ENCODE data around the gene STX5. TPM values are rescaled to one million over a fixed set of nuclear protein-coding genes. Genes with fewer than 3 reads are reported as not detected.

STX5 gene
- total and polyA plus RNA-seq, 2 donors from 2014 or later: 39.6 to 44.6 TPM

- Histone ChIP-seq H3K9me3 (ENCODE audit: control insufficient read depth in 2 of 3, insufficient read depth in 1 of 3, low read length in 3 of 3) (no peaks in the 10 kb centered on the region), H3K4me1 (ENCODE audit: control insufficient read depth in 2 of 3, insufficient read depth in 2 of 3, low read depth in 1 of 3, low read length in 3 of 3) (peaks cover 0 to 8% (median 8%) of the 10 kb centered on the region in 3 donors), H3K27me3 (ENCODE audit: control insufficient read depth, insufficient read depth, low read length) (no peaks in the 10 kb centered on the region), H3K4me3 (ENCODE audit: low read length in 3 of 3) (no peak overlapping the region), H3K9ac (ENCODE audit: low read length in 3 of 3) (no peak overlapping the region), H3K27ac (ENCODE audit: low read depth in 2 of 2, low read length in 2 of 2) (no peak overlapping the region), H3K36me3 (ENCODE audit: control insufficient read depth in 2 of 3, insufficient read depth in 3 of 3, low read length in 3 of 3) (peaks cover 17 to 77% (median 58%) of the 10 kb centered on the region in 3 donors)
- intact Hi-C loops (cut with DNase I): no loop called here
- TF ChIP-seq, protein P1, sequence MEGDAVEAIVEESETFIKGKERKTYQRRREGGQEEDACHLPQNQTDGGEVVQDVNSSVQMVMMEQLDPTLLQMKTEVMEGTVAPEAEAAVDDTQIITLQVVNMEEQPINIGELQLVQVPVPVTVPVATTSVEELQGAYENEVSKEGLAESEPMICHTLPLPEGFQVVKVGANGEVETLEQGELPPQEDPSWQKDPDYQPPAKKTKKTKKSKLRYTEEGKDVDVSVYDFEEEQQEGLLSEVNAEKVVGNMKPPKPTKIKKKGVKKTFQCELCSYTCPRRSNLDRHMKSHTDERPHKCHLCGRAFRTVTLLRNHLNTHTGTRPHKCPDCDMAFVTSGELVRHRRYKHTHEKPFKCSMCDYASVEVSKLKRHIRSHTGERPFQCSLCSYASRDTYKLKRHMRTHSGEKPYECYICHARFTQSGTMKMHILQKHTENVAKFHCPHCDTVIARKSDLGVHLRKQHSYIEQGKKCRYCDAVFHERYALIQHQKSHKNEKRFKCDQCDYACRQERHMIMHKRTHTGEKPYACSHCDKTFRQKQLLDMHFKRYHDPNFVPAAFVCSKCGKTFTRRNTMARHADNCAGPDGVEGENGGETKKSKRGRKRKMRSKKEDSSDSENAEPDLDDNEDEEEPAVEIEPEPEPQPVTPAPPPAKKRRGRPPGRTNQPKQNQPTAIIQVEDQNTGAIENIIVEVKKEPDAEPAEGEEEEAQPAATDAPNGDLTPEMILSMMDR (IDR thresholded peaks at IDR 0.05; ENCODE audit: borderline replicate concordance, extremely low read depth, insufficient read depth): no peak
- FAIRE-seq (no peak), DNase-seq (peak in 1 of 5 donors; percentile 70)
Measured at GRCh38 chr11:62799486-62799885, 32.4 kb downstream of the STX5 start.

DNA sequence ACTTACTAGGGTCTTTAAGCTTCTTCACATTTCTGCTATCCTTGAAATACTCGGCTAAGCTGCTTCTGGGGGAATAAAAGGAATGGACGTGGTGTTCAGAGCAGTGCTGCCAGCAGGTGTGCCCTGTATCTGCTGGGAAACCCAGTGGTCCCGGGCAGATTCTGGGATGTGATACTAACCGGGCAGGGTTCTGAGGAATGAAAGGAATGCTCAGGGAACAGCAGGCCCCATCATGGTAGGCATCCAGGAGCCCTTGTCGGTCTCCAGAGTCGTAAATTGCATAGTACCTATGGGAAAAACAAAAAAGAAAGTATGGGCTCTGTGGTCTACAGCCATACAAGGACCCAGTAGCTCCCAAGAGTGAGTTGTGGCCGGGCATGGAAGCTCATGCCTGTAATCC, 35.6 kb downstream of the STX5 start:
- Histone ChIP-seq H3K9ac (ENCODE audit: low read length in 3 of 3) (no peak overlapping the region), H3K27ac (ENCODE audit: low read depth in 2 of 2, low read length in 2 of 2) (no peak overlapping the region), H3K36me3 (ENCODE audit: control insufficient read depth in 2 of 3, insufficient read depth in 3 of 3, low read length in 3 of 3) (peaks cover 12 to 74% (median 47%) of the 10 kb centered on the region in 3 donors), H3K9me3 (ENCODE audit: control insufficient read depth in 2 of 3, insufficient read depth in 1 of 3, low read length in 3 of 3) (no peaks in the 10 kb centered on the region), H3K4me1 (ENCODE audit: control insufficient read depth in 2 of 3, insufficient read depth in 2 of 3, low read depth in 1 of 3, low read length in 3 of 3) (peaks cover 0 to 8% (median 5%) of the 10 kb centered on the region in 3 donors), H3K4me3 (ENCODE audit: low read length in 3 of 3) (no peak overlapping the region), H3K27me3 (ENCODE audit: control insufficient read depth, insufficient read depth, low read length) (no peaks in the 10 kb centered on the region)
- DNase-seq: no peak
- TF ChIP-seq, protein P1 (IDR thresholded peaks at IDR 0.05; ENCODE audit: borderline replicate concordance, extremely low read depth, insufficient read depth): no peak
- no peak for FAIRE-seq
- intact Hi-C loops (cut with DNase I): no loop called here

GRCh38 chr11:62794201-62794775, 37.6 kb downstream of the STX5 start:
- DNase-seq (peak in 1 of 5 donors; percentile 25), FAIRE-seq (no peak)
- intact Hi-C loops (cut with DNase I): no loop called here
- H3K4me1 ChIP-seq (ENCODE audit: control insufficient read depth in 2 of 3, insufficient read depth in 2 of 3, low read depth in 1 of 3, low read length in 3 of 3): peaks cover 0 to 10% (median 8%) of the 10 kb centered on the region in 3 donors
- H3K9ac ChIP-seq (ENCODE audit: low read length in 3 of 3): no peak overlapping the region
- TF ChIP-seq, protein P1 (IDR thresholded peaks at IDR 0.05; ENCODE audit: borderline replicate concordance, extremely low read depth, insufficient read depth): no peak
- no peaks in the 10 kb centered on the region for H3K27me3 ChIP-seq (ENCODE audit: control insufficient read depth, insufficient read depth, low read length)
- H3K4me3 ChIP-seq (ENCODE audit: low read length in 3 of 3): no peak overlapping the region
- peaks cover 8 to 60% (median 37%) of the 10 kb centered on the region in 3 donors for H3K36me3 ChIP-seq (ENCODE audit: control insufficient read depth in 2 of 3, insufficient read depth in 3 of 3, low read length in 3 of 3)
- no peak overlapping the region for H3K27ac ChIP-seq (ENCODE audit: low read depth in 2 of 2, low read length in 2 of 2)
- H3K9me3 ChIP-seq (ENCODE audit: control insufficient read depth in 2 of 3, insufficient read depth in 1 of 3, low read length in 3 of 3): no peaks in the 10 kb centered on the region

All from kidney (tissue), 14 donors.